ENCODE data around the gene HOXB3.

HOXB3 gene

DNA sequence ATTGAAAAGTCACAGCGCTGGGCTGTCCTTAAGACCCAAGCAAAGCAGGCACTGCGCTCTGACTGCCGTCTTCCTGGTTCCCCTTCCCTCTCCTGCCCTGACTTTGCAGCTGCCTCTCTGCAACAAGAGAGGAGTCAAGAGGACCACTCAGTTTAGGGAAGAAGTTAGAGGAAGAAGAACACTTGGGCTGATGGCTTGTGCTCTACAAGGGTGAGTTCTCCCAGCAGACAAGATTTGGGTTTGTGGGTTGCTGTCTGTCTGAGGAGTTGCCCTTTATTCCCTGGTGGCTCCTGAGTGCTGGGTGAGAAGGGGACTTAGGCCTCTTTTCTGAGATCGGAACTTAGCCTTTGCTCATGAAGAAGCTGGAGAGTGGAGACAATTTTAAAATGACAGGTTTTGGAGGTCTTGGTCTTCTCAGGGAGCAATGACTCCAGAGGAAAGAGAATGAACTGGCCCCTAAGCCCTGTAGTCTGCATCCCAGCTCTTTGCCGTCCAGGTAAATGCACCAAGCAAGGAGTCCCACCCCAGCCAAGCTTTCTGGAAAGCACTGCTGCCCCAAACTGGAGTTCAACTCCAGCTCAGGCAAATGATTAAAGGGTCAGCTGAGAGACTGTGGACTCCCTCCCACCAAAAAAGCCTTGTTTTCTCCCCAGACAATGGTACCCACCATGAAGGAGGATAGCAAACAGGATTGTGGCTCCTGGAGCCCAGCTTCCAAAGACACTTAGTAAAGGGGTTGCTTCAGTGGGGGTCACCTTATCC, 38.8 kb upstream of the HOXB3 start:
- H3K27ac Mint-ChIP-seq: no peak overlapping the region
- H3K36me3 Mint-ChIP-seq (ENCODE audit: low read depth): no peaks in the 10 kb centered on the region
- H3K4me1 Mint-ChIP-seq (ENCODE audit: low read depth): peaks cover 15% of the 10 kb centered on the region
- no peaks in the 10 kb centered on the region for H3K9me3 Mint-ChIP-seq
- no peak overlapping the region for H3K4me3 Mint-ChIP-seq
- no peak for DNase-seq
- H3K27me3 Mint-ChIP-seq: peaks cover 88% of the 10 kb centered on the region

GRCh38 chr17:48627623-48628521, 37.8 kb upstream of the HOXB3 start:
- no peaks in the 10 kb centered on the region for H3K36me3 Mint-ChIP-seq (ENCODE audit: low read depth)
- peaks cover 90% of the 10 kb centered on the region for H3K27me3 Mint-ChIP-seq
- DNase-seq: no peak
- H3K9me3 Mint-ChIP-seq: no peaks in the 10 kb centered on the region
- H3K27ac Mint-ChIP-seq: no peak overlapping the region
- H3K4me3 Mint-ChIP-seq: no peak overlapping the region
- H3K4me1 Mint-ChIP-seq (ENCODE audit: low read depth): peaks cover 12% of the 10 kb centered on the region

DNA sequence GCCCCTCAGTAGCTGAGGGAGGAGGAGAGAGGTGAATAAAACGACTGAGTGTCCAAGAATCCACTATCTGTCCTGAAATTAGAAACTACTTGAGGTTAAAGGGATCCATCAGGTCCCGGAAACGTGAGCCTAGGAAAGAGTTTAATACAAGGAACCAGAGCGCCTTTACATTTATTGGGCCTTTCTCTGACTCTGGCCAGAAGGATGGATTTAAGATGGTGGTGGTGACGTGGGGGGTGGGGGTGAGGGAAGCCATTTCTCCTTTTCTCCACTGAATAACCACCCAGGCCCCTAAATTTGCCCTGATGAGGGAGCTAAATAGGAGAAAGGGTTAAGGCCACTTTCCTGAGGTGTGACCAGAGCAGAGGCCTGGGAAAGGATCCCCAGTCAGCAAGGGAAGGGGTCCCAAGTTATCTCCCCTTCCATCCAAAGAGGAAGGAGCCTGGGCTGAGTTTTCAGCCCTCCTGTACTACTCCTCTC, 37.1 kb upstream of the HOXB3 start:
- Mint-ChIP-seq H3K27ac (peak overlapping the region; percentile 13), H3K4me3 (peak overlapping the region; percentile 80), H3K9me3 (no peaks in the 10 kb centered on the region), H3K27me3 (peaks cover 90% of the 10 kb centered on the region), H3K4me1 (ENCODE audit: low read depth) (peaks cover 10% of the 10 kb centered on the region), H3K36me3 (ENCODE audit: low read depth) (no peaks in the 10 kb centered on the region)
- no peak for DNase-seq

DNA sequence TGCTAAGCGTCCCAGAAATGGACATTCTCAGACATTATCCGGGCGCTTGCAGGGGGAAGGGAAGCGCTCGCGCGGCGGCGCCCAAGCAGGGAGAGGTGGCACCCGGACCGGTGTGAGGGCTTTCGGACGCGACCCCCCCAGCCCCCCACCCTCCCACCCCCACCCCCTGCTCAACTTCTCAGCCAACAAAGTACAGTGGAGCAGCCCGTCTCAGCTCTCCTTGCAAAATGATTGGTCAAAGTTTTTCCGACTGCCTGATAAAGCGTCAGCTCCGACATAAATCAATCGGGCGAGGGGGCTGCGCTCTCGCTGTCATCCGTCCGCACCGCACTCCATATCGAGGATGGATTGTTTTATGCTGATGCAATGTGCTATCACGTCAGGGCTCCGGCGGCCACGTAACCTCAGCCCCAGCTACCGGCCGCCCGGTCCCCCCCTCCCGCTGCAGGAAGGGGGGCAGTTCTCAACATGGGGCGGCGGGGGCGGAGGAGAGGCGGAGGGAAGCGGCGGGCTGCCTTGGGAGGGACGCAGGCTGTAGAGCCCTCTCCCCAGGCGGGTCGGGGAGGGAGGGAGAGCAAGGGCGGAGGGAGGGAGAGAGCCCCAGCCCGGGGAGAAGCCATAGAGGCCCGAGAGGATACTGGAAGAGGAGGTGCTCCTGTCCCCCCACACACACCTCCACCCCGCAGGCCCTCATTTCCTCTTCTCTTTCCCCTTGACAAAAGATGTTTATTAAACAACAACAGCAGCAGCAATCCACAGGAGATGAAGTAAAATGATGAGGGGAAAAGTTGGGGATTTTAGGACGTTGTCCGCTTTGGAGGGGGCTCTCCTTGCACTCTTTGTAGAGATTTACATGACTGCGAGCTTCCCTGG, 36.4 kb upstream of the HOXB3 start, which contains the start of gene HOXB9:
HOXB9 (minus strand) TSS at position 114 of the 873 bp plus-strand sequence; CDS start at position 25, 89 bp downstream.
- Mint-ChIP-seq H3K27me3 (peaks cover 90% of the 10 kb centered on the region), H3K9me3 (no peaks in the 10 kb centered on the region), H3K4me1 (ENCODE audit: low read depth) (peaks cover 10% of the 10 kb centered on the region), H3K36me3 (ENCODE audit: low read depth) (no peaks in the 10 kb centered on the region), H3K4me3 (peak within 1 kb of the TSS; percentile 80), H3K27ac (peak within 1 kb of the TSS; percentile 85)
- peak; percentile 75 for DNase-seq

DNA sequence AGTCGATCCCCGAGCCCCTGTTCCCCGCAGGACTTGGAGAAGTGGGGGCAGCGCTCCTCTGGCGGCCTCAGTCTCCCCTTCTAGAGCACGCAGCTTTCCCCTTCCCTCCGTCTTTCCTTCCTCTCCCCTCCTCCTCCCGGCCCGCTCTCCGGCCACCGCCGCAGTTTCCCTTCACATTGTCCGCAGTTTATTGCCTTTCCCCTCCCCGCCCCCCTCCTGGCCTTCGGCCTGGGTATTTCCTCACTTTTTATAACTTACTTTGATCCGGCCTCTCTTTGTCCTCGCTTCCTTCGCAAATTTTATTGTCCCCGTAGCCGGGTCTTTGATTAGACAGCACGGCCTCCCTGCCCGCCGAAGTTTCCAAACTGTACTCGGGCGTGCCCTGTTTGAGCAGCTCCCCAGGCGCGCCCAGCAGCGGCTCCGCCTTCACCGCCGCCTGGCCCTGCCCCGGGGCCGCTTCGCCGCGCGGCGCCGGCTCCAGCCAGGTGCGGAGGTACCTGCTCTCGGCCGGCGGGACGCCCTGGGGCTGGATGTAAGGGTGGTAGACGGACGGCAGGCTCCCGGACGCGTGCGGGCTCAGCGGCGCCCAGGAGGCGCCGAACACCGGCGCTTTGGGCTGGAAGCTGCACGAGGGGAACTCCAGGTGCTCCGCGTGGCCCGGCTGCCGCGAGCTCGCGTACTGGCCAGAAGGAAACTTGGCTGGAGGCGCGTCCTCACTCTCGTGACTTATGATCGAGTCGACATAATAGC, 35.6 kb upstream of the HOXB3 start:
- H3K27ac Mint-ChIP-seq: no peak overlapping the region
- DNase-seq: peak; percentile 77
- H3K4me3 Mint-ChIP-seq: peak overlapping the region; percentile 80
- no peaks in the 10 kb centered on the region for H3K9me3 Mint-ChIP-seq
- peaks cover 90% of the 10 kb centered on the region for H3K27me3 Mint-ChIP-seq
- H3K36me3 Mint-ChIP-seq (ENCODE audit: low read depth): no peaks in the 10 kb centered on the region
- peaks cover 10% of the 10 kb centered on the region for H3K4me1 Mint-ChIP-seq (ENCODE audit: low read depth)

DNA sequence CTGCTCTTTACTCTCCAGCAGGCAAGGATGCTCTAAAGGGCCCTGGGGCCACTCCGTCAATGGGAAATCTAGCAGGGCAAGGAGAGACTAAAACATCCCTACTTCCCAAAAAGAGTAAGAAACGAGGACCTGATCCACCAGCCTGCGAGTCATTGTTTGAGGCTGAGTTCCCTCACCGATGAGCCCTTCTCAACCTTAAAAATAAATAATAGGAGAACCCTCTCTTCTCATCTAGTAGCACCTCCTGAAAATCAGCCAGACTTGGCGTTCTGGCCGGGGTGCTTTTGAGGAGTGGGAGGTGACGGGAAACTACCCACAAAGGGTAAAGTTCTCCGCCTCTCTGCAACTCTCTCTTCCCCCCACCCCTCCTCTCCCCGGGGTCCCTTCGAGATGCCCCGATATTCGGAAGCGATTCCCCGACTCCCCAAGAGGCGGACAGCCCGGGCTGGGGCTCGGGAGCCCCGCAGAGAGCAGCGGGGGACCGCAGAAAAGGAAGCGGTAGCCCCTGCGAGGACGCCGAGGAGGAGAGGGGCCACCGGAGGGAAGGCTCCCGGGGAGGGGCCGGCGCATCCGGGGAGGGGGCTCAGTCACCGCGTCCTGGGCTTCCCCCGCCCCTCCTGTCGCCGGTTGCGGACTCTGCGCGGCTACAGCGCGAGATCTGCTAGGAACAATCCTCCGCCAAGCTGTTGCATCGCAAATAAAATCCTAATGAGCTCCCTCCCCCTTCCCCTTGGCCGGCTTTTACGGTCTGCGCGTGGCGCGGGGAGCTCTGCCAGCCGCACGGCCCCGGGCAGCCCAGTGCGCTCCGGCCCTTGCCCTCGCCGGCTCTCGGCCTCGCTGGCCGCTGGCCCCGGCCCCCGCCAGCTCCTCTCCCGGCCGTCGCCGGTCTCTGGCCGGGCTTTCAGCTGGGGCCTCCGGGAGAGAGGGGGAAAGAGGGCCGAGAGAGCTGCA, 34.8 kb upstream of the HOXB3 start:
- peak; percentile 61 for DNase-seq
- Mint-ChIP-seq H3K27me3 (peaks cover 90% of the 10 kb centered on the region), H3K27ac (no peak overlapping the region), H3K4me1 (ENCODE audit: low read depth) (peaks cover 10% of the 10 kb centered on the region), H3K4me3 (peak overlapping the region; percentile 80), H3K36me3 (ENCODE audit: low read depth) (no peaks in the 10 kb centered on the region), H3K9me3 (no peaks in the 10 kb centered on the region)

DNA sequence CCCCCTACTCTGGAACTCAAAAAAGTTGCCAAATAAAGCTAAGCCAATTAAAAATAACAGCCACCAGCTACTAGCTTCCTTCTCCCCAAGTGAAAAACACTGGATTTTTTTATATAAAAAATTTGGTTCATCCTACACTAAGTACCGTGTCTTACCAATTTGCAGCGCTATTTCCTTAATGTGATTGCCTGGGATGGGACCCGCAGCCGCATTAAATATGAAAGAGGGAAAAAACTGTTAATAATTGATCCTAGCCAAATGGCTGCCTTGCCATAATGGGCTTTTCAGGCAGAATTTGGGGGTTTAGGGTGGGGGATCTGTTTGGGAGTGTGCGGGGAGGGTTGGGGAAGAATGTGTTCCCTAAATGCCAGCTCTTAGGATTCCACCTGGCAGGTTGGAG, 34.1 kb upstream of the HOXB3 start:
- peaks cover 14% of the 10 kb centered on the region for H3K4me1 Mint-ChIP-seq (ENCODE audit: low read depth)
- no peak for DNase-seq
- H3K27me3 Mint-ChIP-seq: peaks cover 89% of the 10 kb centered on the region
- no peak overlapping the region for H3K27ac Mint-ChIP-seq
- no peaks in the 10 kb centered on the region for H3K36me3 Mint-ChIP-seq (ENCODE audit: low read depth)
- no peaks in the 10 kb centered on the region for H3K9me3 Mint-ChIP-seq
- H3K4me3 Mint-ChIP-seq: no peak overlapping the region

DNA sequence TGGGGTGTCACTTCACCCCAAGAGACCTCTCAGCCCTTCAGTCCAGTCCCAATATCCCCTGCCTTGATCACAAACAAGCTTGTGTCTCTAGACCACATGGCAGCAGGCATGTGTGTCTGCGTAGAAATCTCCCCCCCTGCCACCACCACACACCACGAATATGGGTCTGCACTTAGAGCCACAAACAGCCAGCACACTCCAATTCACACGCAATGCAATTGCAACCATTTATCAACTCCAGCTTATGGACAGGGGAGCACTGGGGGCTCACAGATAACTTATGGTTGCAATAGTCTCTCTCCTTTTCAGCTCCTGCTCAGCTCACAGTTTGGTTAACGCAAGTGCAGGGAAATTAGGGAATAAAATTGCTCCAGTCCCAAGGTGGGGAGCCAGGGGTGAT, 33.5 kb upstream of the HOXB3 start:
- no peaks in the 10 kb centered on the region for H3K9me3 Mint-ChIP-seq
- no peak for DNase-seq
- H3K27me3 Mint-ChIP-seq: peaks cover 89% of the 10 kb centered on the region
- no peaks in the 10 kb centered on the region for H3K36me3 Mint-ChIP-seq (ENCODE audit: low read depth)
- H3K4me1 Mint-ChIP-seq (ENCODE audit: low read depth): peaks cover 17% of the 10 kb centered on the region
- H3K4me3 Mint-ChIP-seq: no peak overlapping the region
- H3K27ac Mint-ChIP-seq: no peak overlapping the region

- Mint-ChIP-seq H3K4me3 (no peak overlapping the region), H3K27me3 (peaks cover 89% of the 10 kb centered on the region), H3K9me3 (no peaks in the 10 kb centered on the region), H3K4me1 (ENCODE audit: low read depth) (peaks cover 23% of the 10 kb centered on the region), H3K36me3 (ENCODE audit: low read depth) (no peaks in the 10 kb centered on the region), H3K27ac (no peak overlapping the region)
- DNase-seq: no peak
Measured at GRCh38 chr17:48622857-48623256, 32.8 kb upstream of the HOXB3 start.

GRCh38 chr17:48621410-48622392, 31.7 kb upstream of the HOXB3 start:
- Mint-ChIP-seq H3K4me1 (ENCODE audit: low read depth) (peaks cover 23% of the 10 kb centered on the region), H3K4me3 (no peak overlapping the region), H3K9me3 (no peaks in the 10 kb centered on the region), H3K36me3 (ENCODE audit: low read depth) (no peaks in the 10 kb centered on the region), H3K27ac (no peak overlapping the region), H3K27me3 (peaks cover 89% of the 10 kb centered on the region)
- no peak for DNase-seq

GRCh38 chr17:48620461-48621139, 30.6 kb upstream of the HOXB3 start:
- Mint-ChIP-seq H3K9me3 (no peaks in the 10 kb centered on the region), H3K27ac (no peak overlapping the region), H3K36me3 (ENCODE audit: low read depth) (no peaks in the 10 kb centered on the region), H3K4me3 (no peak overlapping the region), H3K27me3 (peaks cover 94% of the 10 kb centered on the region), H3K4me1 (ENCODE audit: low read depth) (peaks cover 25% of the 10 kb centered on the region)
- no peak for DNase-seq
